Caco-2 (cell line): ENCODE measurements around the gene PLD3. TPM values are rescaled to one million over a fixed set of nuclear protein-coding genes. Genes with fewer than 3 reads are reported as not detected.

Experiments used
- BruUV-seq: library from RNA; stranded (reverse); fragments of 400-500 nt; replicated peaks from 2 replicates; lab custom pipeline; 2021; lab: Mats Ljungman, UMichigan
- CTCF ChIA-PET: fragments of 300-600 bp; sonication (Branson Sonifier 250); formaldehyde crosslinking; loops from one replicate; lab custom pipeline; 2022; ENCODE audit warnings: antibody characterized with exemption; lab: Charles Lee
- POLR2A ChIA-PET: fragments of 300-600 bp; sonication (Branson Sonifier 250); formaldehyde crosslinking; loops from one replicate; lab custom pipeline; 2022; ENCODE audit warnings: antibody characterized with exemption; lab: Charles Lee
- DNase-seq, 2 experiments: peaks; one replicate each; pipeline versions ENCODE4 v3.0.0 to v3.0.0-alpha.2; 2020 to 2022
- H3K27me3 ChIP-seq: replicated peaks from 2 replicates; pipeline ENCODE4 v1.6.0; 2011; ENCODE audit warnings: low read length; ENCODE audit not compliant: control insufficient read depth, insufficient read depth
- H3K36me3 ChIP-seq: 2 replicates; pipeline ENCODE4 v1.5.1; 2011; ENCODE audit warnings: low read length; ENCODE audit not compliant: control insufficient read depth, insufficient read depth
- H3K4me1 ChIP-seq: fragments of 250-450 bp; sonication (Bioruptor Pico); 2 replicates; pipeline ENCODE4 v1.5.1; 2020; ENCODE audit warnings: mild to moderate bottlenecking
- H3K4me3 ChIP-seq: 2 replicates; pipeline ENCODE4 v1.5.1; 2011; ENCODE audit warnings: low read depth, mild to moderate bottlenecking, control low read depth, low read length
- H3K9me3 ChIP-seq: fragments of 250-450 bp; sonication (Bioruptor Pico); 2 replicates; pipeline ENCODE4 v1.5.1; 2020; ENCODE audit warnings: mild to moderate bottlenecking, moderate library complexity
- H3K27ac Mint-ChIP-seq: one replicate; pipeline ENCODE4 v1.8.0; 2022; ENCODE audit warnings: mixed read lengths; ENCODE audit not compliant: unreplicated experiment
- H3K27me3 Mint-ChIP-seq: one replicate; pipeline ENCODE4 v1.8.0; 2022; ENCODE audit warnings: mixed read lengths; ENCODE audit not compliant: insufficient read depth, unreplicated experiment
- H3K36me3 Mint-ChIP-seq: one replicate; pipeline ENCODE4 v1.8.0; 2022; ENCODE audit warnings: mild to moderate bottlenecking, mixed read lengths; ENCODE audit not compliant: insufficient read depth, unreplicated experiment
- H3K4me1 Mint-ChIP-seq: one replicate; pipeline ENCODE4 v1.8.0; 2022; ENCODE audit warnings: low read depth, mixed read lengths; ENCODE audit not compliant: unreplicated experiment
- H3K4me3 Mint-ChIP-seq: one replicate; pipeline ENCODE4 v1.8.0; 2022; ENCODE audit warnings: mild to moderate bottlenecking, moderate library complexity, mixed read lengths; ENCODE audit not compliant: unreplicated experiment
- H3K9me3 Mint-ChIP-seq: one replicate; pipeline ENCODE4 v1.8.0; 2022; ENCODE audit warnings: mixed read lengths; ENCODE audit not compliant: unreplicated experiment
- CTCF ChIP-seq, 2 experiments: fragments of 200-600 bp in 1 of 2; IDR thresholded peaks; 1 replicate in 1 of 2; 2 replicates in 1 of 2; pipeline versions ENCODE4 v1.5.1 to v1.8.0; 2011 to 2022; ENCODE audit warnings: antibody characterized with exemption in 1 of 2, control low read depth in 1 of 2, inconsistent platforms in 1 of 2, low read depth in 1 of 2, low read length in 1 of 2, mild to moderate bottlenecking in 1 of 2, moderate library complexity in 1 of 2; ENCODE audit not compliant: insufficient read depth in 1 of 2, severe bottlenecking in 1 of 2, unreplicated experiment in 1 of 2
- intact Hi-C: fragments of 100-400 bp; cut with micrococcal nuclease; formaldehyde crosslinking; loops from one replicate; pipeline ENCODE4 v1.10.0; 2022; ENCODE audit not compliant: unreplicated experiment
- total RNA-seq: library from RNA; stranded (reverse); gene quantifications from 2 replicates; pipeline ENCODE4 v1.2.3, GENCODE V29; 2022

Gene PLD3
- total RNA-seq, 1 experiment from 2014 or later: 114 TPM

GRCh38 chr19:40422748-40423566 is 74.5 kb downstream of the PLD3 start:
- intact Hi-C loops: no loop called here
- no peak for DNase-seq
- Histone ChIP-seq H3K27me3 (no peaks in the 10 kb centered on the region), H3K4me1 (no peaks in the 10 kb centered on the region), H3K9me3 (no peaks in the 10 kb centered on the region), H3K4me3 (no peak overlapping the region), H3K36me3 (no peaks in the 10 kb centered on the region; the same call in 1 of the 2 replicates)
- no peaks in the 10 kb centered on the region for H3K9me3 Mint-ChIP-seq
- BruUV-seq: no TSS peak
- ChIA-PET CTCF (no interaction called here), POLR2A (interaction anchor here (1.0 kb wide), 1 partner anchor 20 kb away, joined by 4 read pairs; no protein-coding TSS in a partner anchor)
- H3K4me1 Mint-ChIP-seq: peaks cover 8% of the 10 kb centered on the region
- no peaks in the 10 kb centered on the region for H3K27me3 Mint-ChIP-seq
- H3K4me3 Mint-ChIP-seq: no peak overlapping the region
- TF ChIP-seq CTCF (IDR thresholded peaks at IDR 0.05; ENCODE audit: insufficient read depth in 1 of 2, low read depth in 1 of 2, low read length in 1 of 2, severe bottlenecking in 1 of 2, unreplicated experiment in 1 of 2): no peak
- peak overlapping the region; percentile 92 for H3K27ac Mint-ChIP-seq
- H3K36me3 Mint-ChIP-seq: peaks cover 25% of the 10 kb centered on the region

- no TSS peak for BruUV-seq
- peak overlapping the region; percentile 90 for H3K27ac Mint-ChIP-seq
- H3K36me3 Mint-ChIP-seq: peaks cover 25% of the 10 kb centered on the region
- Histone ChIP-seq H3K9me3 (no peaks in the 10 kb centered on the region), H3K36me3 (no peaks in the 10 kb centered on the region; the same call in 1 of the 2 replicates), H3K27me3 (no peaks in the 10 kb centered on the region), H3K4me3 (0 out of 2 replicates have a peak overlapping the region, but pooled peaks have one; percentile 13), H3K4me1 (no peaks in the 10 kb centered on the region)
- H3K9me3 Mint-ChIP-seq: no peaks in the 10 kb centered on the region
- peak overlapping the region; percentile 93 for H3K4me3 Mint-ChIP-seq
- ChIA-PET POLR2A (interaction anchor here (0.6 to 1.0 kb wide), 2 partner anchors 19 to 185 kb away, joined by 3 to 4 read pairs; no protein-coding TSS in a partner anchor), CTCF (interaction anchor here (1.0 kb wide), 1 partner anchor 19 kb away, joined by 5 read pairs; no protein-coding TSS in a partner anchor)
- H3K4me1 Mint-ChIP-seq: peaks cover 8% of the 10 kb centered on the region
- no peak for DNase-seq
- TF ChIP-seq CTCF (IDR thresholded peaks at IDR 0.05; ENCODE audit: insufficient read depth in 1 of 2, low read depth in 1 of 2, low read length in 1 of 2, severe bottlenecking in 1 of 2, unreplicated experiment in 1 of 2): no peak
- intact Hi-C loops: no loop called here
- H3K27me3 Mint-ChIP-seq: no peaks in the 10 kb centered on the region
Observed at GRCh38 chr19:40423938-40424337, 75.4 kb downstream of the PLD3 start.

- POLR2A ChIA-PET: interaction anchor here (0.6 to 2.0 kb wide), 3 partner anchors 18 to 185 kb away, joined by 3 to 12 read pairs (median 4); partner anchors contain the start of gene BLVRB
- no peak for DNase-seq
- peak overlapping the region; percentile 93 for H3K4me3 Mint-ChIP-seq
Observed at GRCh38 chr19:40424637-40425449, 76.3 kb downstream of the PLD3 start.

More at GRCh38 chr19:40424637-40425449, 76.3 kb downstream of the PLD3 start:
- Histone ChIP-seq H3K36me3 (no peaks in the 10 kb centered on the region; the same call in 1 of the 2 replicates), H3K4me1 (no peaks in the 10 kb centered on the region), H3K27me3 (no peaks in the 10 kb centered on the region), H3K4me3 (peak overlapping the region; percentile 46), H3K9me3 (no peaks in the 10 kb centered on the region)
- intact Hi-C loops: loop anchor here (1.0 kb wide), 1 partner anchor 40 kb away; the partner anchor contains the start of gene BLVRB
- H3K4me1 Mint-ChIP-seq: peaks cover 8% of the 10 kb centered on the region
- H3K9me3 Mint-ChIP-seq: no peaks in the 10 kb centered on the region
- H3K27ac Mint-ChIP-seq: peak overlapping the region; percentile 90
- no peaks in the 10 kb centered on the region for H3K27me3 Mint-ChIP-seq
- no peak for TF ChIP-seq CTCF (IDR thresholded peaks at IDR 0.05; ENCODE audit: insufficient read depth in 1 of 2, low read depth in 1 of 2, low read length in 1 of 2, severe bottlenecking in 1 of 2, unreplicated experiment in 1 of 2)
- no TSS peak for BruUV-seq
- peaks cover 25% of the 10 kb centered on the region for H3K36me3 Mint-ChIP-seq
- CTCF ChIA-PET: interaction anchor here (1.0 to 1.1 kb wide), 2 partner anchors 11 to 18 kb away, joined by 3 to 5 read pairs; no protein-coding TSS in a partner anchor
